AG08396 (cell line): Measurements from ENCODE around the gene EPHA8.
A peak's percentile ranks its signal among the peaks of the same experiment; 100 is the strongest.

Experiments
- DNase-seq: peaks from one replicate; pipeline ENCODE4 v3.0.0; 2012; ENCODE audit warnings: low spot score, mixed read lengths

EPHA8 gene

DNA sequence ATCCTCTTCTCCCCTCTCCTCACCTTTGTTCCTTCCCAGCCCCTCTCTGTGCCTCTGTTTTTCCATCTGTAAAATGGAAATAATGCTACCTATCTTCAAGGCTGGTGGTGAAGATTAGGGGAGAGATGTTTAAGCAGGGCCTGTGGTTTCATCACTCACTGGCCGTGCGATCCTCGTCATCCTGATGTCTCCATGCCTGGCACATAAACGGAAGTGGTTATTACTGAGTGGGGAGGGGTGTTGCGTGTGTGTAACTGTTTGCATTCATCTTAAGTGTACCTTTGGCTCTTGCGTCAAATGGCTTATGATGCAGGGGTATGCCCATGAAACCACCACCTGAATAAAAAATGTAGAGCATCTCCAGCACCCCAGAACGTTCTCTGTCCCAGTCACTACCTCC lies 56.0 kb downstream of the EPHA8 start:
- DNase-seq, result no peak

DNA sequence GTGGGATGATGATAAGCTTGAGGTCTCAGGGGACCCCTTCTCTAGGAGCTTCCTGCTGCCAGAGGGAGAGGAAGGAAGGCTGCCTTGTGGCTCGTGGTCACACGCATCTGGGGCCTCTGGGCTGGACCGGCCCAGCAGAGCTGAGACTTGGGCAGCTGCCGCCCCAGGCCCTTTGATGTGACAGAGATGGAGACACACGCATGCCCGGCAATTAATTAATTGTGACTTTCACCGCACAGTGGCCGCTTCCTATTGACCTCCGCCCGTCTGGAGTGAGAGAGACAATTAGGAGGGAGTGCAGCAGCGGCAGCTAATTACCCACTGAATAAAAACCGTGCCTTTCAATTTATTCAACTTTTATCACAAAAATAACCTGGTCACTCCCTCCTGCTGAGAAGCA lies 56.5 kb downstream of the EPHA8 start:
- DNase-seq, result no peak

DNA sequence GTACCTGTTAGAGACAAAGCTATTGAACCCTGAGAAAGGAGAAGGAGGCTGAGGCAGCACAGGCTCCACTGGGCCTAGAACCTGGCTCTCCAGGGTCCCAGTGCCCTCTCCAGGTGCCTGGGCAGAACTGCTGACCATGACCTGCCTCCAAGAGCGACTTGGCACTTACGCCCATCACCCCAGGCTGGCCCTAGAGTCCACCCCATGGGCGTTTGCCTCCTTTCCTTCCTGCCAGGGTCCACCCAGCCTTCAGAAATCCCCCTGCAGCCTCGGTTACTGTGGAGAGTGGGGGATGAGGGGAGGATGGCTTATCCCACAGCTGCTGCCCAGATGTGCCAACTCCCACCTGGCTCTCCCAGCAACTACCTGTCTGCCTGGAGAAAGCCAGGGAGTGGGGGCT lies 58.5 kb downstream of the EPHA8 start:
- no peak for DNase-seq

DNA sequence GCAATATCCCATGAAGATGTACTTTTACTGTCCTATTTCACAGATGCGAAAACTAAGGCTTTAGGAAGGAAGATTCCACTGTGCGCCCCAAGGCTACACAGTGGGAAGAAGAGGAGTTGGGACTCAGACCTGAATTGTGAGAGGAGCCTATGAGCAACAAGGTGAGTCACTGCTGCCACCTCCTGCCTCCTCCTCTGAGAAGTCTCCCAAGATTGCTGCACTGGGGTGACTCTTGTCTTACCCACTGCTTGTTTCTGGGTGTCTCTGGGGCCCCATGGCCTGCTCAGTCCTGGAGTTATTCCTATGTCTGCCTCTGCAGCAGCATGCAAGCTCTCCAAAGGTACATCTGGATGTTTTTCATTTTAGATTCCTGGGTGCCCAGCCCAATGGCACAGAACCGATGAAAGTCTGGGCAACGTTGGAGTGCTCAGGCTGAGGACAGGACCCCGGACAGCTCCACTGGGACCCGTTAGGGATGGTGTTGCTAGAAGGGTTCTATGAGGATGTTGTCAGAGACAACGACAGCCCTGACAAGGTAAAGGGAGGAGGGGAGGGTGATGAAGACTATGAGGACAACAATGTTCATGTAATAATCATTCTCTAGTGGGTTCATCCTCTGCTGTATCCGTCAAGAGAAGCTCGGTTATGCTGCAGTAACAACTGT lies 62.1 kb downstream of the EPHA8 start:
- DNase-seq, result no peak

DNA sequence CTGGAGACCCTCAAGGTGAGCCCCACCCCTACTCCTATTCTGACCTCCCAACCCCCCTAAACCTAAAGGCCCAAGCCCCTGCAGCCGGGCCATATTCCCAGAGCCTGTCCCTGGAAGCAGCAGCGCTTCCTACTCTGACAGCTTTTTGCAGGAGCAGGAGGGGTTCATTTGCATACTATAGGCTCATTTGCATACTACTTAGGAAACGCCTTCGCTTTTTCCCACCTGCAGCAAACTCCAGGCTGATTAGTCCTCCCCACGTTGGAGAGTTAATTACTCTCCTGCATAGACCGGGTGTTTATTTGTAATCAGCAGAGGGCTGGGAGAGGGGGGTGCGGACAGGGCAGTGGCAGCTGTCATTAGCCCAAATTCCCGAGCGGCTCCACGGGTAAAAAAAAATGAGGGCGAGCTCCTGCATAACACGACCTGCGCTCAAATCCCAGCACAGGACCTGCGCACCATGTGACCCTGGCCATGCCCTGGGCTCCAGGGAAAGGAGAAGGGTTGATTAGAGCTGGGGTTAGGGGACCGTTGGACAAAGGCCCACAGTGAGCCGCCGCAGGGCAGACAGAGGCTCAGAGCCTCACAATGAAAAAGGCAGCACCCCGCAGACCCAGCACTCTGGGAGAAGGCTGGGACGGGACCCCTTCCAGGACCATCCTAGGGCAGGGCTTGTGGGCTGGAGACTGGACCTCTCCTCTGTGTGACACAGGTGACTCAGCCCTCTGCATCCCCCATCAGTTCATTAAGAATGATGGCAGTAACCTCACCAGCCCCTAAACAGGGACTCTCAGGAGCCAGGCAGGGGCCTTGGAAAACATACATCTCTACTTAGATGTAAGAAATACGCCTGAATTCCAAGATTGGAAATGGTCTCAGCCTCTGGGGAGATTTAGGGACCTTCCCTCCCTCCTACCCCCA lies 63.2 kb downstream of the EPHA8 start:
- no peak for DNase-seq

DNA sequence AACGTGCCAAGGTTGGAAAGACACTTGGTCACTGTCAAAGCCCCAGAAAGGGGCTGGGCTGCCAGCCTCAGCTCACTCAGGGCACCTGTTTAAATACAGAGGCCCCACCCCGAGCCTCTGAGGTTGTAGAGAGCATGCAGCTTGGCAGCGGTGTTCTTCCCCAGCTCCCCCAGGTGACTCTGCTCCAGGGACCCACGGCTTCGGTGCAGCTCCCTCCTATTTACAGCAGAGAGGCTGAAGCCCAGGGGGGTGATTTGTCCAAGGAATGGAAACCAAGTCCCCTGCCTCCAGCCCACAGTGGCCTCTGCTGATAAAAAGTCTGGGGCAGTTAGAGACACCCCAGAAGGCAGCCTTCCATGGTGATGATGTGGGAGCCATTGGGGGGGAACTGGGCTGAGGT lies 64.0 kb downstream of the EPHA8 start:
- no peak for DNase-seq

DNA sequence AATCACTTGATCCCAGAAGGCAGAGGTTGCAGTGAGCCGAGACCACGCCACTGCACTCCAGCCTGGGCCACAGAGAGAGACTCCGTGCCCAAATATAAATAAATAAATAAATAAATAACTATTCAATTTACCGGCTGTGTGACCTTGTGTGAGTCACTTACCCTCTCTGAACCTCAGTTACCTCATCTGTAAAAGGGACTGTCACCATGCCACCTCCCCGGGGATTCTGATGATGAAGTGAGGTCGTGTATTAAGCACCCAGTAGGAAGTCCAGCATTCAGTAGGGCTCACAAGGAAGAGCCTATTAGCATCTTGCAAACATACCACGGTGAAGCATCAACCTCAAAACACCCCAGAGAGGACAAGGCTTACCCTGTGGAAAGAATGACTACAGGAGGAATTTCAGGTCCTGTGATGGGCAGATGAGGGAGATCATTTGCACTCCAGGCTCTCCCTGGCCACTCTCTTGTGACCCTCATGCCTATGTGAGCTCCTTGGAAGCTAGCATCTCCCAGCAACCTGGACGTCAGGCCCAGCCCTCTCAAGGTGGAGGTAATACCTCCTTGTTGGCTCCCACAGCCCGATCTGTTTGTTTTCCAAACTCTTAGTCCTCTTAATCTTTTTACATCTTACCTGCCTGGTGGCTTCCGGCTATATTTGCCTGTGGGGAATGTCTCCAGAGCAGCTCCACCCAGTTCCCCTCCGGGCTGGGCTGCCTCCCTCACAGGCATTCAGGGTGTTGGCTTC lies 65.6 kb downstream of the EPHA8 start:
- DNase-seq, result no peak

DNA sequence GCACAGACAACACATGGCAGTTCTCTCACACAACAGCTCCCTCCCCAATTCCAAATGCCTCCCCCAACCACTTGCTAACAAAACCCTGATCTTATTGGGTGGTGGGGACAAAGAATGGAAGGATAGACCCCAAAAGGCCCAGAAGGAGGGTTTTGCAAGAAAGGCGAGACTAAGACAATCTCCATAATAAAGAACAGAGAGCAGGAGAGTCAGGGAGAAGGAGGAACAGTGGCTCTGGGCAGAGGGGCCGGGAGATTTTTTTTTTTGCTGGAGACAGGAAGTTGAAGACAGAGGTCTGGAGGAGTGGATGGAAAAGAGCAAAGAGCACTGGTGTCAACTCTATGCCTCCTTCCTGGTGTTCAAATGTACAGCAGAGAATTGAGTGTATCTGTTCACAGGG lies 66.6 kb downstream of the EPHA8 start:
- no peak for DNase-seq

DNA sequence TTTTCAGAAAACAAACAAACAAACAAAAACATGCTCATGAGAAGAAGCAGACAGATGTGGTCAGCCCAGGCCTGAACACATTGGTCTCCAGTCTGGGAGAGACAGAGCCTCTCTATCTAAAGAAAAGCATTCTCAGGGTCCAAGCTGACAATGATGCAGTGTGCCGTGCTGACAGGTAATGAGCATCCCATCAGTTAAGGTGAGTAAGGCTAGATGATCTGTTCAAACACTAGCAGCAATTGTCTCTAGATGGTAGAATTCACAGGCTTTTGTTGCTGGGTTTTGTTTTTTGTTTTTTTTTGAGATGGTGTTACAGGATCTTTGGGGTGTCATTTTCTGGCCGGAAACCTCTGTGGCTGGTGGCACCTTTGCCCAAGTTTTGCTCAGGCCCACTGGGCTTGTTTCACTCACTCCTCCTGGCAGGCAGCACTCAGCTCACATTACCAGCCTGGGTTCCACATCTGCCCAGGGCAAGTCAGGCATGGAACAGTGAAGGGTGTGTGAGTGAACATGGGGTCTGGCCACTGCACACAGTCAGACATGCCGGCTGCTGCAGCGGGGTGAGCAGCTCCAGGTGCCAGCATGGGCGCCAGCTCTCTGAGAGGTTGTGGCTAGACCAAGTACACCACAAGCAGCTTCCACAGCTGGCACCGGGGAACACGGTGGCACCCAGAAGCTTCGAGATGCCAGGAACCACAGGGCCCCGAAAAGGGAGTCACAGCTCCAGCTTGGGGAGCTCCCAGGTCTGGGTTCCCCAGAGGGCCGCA lies 70.6 kb downstream of the EPHA8 start:
- no peak for DNase-seq

DNA sequence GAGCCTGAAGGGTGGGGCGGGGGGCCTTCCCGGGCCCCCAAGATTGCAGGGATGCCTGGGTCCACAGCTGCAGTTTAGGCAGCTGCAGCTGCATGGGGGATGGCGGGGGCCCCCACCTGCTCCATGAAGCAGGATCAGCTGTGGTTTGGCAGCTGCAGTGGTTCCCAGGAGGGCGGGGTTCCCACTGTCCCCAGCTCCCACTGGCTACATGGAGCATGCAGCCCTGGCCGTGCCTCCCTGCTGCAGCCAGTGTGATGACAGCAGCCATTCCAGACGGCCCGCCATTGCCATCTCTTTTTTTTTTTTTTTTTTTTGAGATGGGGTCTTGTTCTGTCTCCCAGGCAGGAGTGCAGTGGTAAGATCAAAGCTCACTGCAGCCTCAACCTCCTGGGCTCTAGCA lies 72.1 kb downstream of the EPHA8 start:
- no peak for DNase-seq

DNA sequence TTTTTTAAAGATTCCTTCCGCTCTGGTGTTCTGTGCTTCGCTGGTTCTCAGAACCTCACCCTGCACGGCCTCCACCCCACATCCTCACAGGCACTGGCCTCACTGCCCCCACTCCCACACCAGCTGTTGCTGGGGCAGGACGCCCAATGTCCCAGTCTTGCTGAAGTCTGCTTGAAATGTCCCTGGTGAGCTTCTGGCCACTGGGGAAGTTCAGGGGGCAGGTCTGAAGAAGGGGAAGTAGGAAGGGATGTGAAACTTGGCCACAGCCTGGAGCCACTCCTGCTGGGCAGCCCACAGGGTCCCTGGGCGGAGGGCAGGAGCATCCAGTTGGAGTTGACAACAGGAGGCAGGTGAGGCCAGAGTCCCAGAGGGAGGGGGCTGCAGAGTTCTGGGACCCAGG lies 73.1 kb downstream of the EPHA8 start, which contains the start of gene C1QA:
Gene C1QA, plus strand, starts transcription at position 276 of the 400 bp plus-strand sequence. CDS start 989 bp downstream, outside the sequence.
- DNase-seq, result no peak

DNA sequence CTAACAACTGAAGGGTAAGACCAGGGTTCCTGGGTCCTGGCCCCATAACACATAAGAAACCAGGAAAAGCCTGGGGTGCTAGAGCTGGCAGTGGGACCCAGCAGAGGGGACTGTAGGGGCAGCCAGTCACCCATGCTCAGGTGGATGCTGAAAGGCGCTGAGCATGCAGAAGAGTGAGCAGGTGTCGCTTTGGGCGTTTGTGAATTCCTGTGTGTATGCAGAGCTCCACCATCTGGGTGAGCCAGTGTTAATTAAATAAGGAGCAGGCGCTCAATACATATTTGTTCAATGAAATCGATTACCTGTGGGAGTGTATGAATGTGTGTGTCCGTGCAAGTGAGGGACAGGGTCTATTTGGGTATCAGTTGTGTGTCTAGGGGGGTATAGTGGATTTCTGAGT lies 73.6 kb downstream of the EPHA8 start:
- DNase-seq, result no peak

DNA sequence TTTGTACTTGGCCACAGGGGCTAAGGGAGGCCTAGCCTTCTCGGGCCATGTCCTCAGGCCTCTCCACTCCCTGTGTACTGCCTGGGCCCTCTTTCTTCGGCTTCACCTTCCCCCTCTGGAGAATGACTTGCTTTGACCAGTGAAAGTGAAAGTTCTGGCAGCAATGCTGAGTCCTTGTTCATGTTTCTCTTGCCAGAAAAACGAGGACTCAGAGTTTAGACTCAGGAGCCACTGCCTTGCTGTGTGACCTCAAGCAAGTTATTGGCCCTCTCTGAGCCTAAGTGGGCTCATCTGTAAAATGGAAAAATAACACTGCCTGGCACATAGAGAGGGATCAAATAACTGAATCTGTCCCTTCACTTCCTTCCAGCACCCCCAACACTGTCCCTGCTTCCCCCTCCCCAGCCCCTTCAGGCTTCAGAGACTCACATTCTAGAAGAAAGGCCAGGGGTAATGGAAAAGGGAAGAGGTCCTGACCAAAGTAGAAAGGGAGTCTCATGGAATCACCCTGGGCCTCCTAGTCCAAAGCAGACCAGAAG lies 74.7 kb downstream of the EPHA8 start:
- no peak for DNase-seq

DNA sequence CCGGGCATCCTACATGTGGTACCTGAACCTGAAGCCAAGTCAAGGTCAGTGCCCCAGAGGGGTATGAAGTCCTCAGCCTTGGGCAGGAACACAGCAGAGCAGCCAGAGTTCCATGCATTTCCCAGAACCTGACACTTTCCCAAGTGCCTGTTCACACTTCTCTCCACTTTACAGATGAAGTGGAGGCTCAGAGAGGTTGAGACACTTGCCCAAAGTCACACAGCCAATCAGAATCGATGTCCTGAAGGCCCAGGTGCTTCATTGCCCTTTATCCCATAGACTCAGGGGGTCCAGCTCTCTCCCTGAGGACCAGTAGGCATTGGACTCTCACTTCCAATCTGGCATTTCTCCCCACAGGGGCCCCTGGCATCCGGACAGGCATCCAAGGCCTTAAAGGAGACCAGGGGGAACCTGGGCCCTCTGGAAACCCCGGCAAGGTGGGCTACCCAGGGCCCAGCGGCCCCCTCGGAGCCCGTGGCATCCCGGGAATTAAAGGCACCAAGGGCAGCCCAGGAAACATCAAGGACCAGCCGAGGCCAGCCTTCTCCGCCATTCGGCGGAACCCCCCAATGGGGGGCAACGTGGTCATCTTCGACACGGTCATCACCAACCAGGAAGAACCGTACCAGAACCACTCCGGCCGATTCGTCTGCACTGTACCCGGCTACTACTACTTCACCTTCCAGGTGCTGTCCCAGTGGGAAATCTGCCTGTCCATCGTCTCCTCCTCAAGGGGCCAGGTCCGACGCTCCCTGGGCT lies 75.4 kb downstream of the EPHA8 start:
- no peak for DNase-seq

DNA sequence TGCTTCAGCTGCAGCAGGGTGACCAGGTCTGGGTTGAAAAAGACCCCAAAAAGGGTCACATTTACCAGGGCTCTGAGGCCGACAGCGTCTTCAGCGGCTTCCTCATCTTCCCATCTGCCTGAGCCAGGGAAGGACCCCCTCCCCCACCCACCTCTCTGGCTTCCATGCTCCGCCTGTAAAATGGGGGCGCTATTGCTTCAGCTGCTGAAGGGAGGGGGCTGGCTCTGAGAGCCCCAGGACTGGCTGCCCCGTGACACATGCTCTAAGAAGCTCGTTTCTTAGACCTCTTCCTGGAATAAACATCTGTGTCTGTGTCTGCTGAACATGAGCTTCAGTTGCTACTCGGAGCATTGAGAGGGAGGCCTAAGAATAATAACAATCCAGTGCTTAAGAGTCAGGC lies 76.0 kb downstream of the EPHA8 start:
- peak; percentile 56 for DNase-seq

DNA sequence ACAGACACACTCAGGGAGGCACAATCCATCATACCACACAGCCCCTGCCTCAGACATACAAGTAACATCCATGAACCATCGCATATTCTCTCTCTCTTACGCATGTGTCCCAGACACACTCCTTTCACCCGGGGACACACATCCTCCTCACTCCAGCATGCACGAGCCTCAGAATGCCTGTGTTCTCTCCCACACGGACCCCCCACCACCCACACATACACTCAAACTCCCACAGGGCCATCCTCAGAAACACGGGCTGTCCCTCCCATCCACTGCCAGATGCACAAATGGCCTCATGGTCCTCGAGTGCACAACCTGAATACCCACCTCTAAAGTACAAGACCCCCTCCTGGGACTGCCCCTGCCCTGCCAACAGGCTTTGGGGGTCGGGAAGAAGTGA lies 78.0 kb downstream of the EPHA8 start:
- DNase-seq, result no peak

DNA sequence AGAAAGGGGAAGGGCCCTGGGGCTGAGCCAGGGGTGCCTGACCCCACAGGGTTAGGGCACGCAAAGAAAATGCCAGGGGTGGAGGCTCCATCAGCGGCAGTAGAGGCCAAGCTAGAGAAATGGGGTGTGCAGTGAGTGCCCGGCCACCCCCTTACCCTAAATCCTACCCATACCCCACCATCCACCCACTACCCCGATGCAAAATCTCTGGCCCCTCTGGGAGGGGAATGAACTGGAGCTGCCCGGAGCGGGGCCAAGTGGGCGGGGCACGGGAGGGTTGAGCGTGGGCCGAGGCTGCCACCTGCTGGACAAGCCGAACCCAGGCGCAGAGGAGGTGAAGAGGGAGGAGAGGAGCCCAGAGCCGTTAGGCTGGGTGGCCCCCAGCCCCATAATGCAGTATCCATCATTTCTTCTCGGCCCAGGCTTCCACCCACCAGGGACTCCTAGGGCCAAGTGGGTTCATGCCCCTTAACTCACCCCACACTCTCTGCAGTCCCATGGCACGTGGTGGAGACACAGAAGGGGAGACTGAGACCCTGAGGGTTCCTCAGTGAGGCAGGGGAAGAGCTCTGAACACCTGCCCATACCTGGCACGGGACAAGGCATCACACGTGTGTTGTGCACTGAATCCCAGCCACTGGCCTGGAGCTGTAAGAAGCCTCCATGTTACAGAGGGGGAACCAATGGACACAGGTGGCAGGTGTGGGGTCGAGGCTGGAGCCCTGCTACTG lies 78.8 kb downstream of the EPHA8 start:
- peak; percentile 84 for DNase-seq

DNA sequence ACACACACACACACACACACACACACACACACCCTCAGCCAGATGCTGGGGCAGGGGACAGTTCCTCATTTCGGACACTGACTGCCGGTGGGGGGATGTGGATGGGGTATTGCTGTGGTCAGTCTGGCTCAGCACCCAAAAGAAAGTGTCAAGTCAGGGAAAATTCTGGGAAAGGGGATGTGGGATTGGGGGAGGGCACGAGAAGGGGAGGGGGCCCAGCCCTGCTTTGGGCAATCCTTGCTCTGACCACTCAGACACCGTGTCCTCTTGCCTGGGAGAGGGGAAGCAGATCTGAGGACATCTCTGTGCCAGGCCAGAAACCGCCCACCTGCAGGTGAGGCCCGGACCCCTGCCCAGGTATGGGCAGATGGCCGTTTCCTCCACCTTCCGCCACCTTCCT lies 80.1 kb downstream of the EPHA8 start, which contains the start of gene C1QC:
Gene C1QC, plus strand, starts transcription at position 253 of the 400 bp plus-strand sequence. CDS start 391 bp downstream, outside the sequence.
- no peak for DNase-seq

DNA sequence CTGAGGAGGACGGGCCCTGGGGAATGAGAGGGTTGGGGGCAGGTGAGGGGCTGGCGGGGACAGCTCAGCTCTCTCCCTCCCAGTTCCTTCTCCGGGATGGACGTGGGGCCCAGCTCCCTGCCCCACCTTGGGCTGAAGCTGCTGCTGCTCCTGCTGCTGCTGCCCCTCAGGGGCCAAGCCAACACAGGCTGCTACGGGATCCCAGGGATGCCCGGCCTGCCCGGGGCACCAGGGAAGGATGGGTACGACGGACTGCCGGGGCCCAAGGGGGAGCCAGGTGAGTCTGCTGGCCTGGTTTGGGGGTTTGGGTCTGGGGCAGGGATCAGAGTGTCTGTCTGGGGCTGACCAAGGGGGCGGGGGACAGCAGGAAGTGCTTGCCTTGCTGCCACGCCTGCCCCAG lies 80.6 kb downstream of the EPHA8 start:
- no peak for DNase-seq

DNA sequence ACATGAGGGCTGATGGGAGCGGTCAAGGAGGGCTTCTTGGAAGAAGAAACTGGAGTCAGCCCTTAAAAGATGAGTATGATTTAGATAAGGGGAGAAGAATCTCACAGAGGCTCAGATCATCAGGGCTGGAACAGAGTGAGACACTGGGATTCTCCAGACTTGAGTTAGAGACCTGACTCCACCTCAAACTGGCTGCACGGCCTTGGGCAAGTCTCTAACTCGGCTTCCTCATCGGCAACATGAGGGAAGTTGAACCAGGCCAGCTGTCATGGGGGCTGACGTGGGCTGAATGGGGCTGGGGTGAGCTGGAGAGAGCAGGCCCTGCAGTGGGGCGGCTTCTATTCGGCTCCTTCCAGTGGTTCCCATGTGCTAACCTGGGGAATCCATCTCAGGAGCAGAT lies 82.6 kb downstream of the EPHA8 start:
- no peak for DNase-seq
